Neutrophil (primary cell): Measurements from ENCODE around the gene GPR78.

Experiments
- H3K27ac ChIP-seq: fragments of 200-600 bp; sonication (generic); 2 replicates; pipeline ENCODE4 v1.5.1; 2016; ENCODE audit warnings: mild to moderate bottlenecking, moderate library complexity
- H3K27me3 ChIP-seq: fragments of 200-600 bp; sonication (generic); 2 replicates; pipeline ENCODE4 v1.6.0; 2016; ENCODE audit warnings: mild to moderate bottlenecking
- H3K36me3 ChIP-seq: fragments of 200-600 bp; sonication (generic); 2 replicates; pipeline ENCODE4 v1.5.1; 2017
- H3K4me1 ChIP-seq, 2 experiments: fragments of 200-600 bp in 1 of 2; sonication (generic) in 1 of 2; 1 replicate in 1 of 2; 2 replicates in 1 of 2; pipeline versions ENCODE4 v1.5.1 to v1.6.1; 2013 to 2016; ENCODE audit warnings: low read depth in 1 of 2, low read length in 1 of 2, mild to moderate bottlenecking in 1 of 2, moderate library complexity in 1 of 2; ENCODE audit not compliant: control insufficient read depth in 1 of 2, insufficient read depth in 1 of 2
- H3K4me3 ChIP-seq, 2 experiments: fragments of 200-600 bp in 1 of 2; sonication (generic) in 1 of 2; 1 replicate in 1 of 2; 2 replicates in 1 of 2; pipeline ENCODE4 v1.5.1; 2013 to 2016; ENCODE audit warnings: low read depth in 1 of 2, low read length in 1 of 2, mild to moderate bottlenecking in 1 of 2, moderate library complexity in 1 of 2
- H3K9me3 ChIP-seq: fragments of 200-600 bp; sonication (generic); 2 replicates; pipeline ENCODE4 v1.5.1; 2016
- TF ChIP-seq, protein P1 (sequence below): fragments of 200-600 bp; sonication (generic); IDR thresholded peaks from 2 replicates; pipeline ENCODE4 v1.5.1; 2016; ENCODE audit warnings: antibody characterized with exemption

GPR78 gene

DNA sequence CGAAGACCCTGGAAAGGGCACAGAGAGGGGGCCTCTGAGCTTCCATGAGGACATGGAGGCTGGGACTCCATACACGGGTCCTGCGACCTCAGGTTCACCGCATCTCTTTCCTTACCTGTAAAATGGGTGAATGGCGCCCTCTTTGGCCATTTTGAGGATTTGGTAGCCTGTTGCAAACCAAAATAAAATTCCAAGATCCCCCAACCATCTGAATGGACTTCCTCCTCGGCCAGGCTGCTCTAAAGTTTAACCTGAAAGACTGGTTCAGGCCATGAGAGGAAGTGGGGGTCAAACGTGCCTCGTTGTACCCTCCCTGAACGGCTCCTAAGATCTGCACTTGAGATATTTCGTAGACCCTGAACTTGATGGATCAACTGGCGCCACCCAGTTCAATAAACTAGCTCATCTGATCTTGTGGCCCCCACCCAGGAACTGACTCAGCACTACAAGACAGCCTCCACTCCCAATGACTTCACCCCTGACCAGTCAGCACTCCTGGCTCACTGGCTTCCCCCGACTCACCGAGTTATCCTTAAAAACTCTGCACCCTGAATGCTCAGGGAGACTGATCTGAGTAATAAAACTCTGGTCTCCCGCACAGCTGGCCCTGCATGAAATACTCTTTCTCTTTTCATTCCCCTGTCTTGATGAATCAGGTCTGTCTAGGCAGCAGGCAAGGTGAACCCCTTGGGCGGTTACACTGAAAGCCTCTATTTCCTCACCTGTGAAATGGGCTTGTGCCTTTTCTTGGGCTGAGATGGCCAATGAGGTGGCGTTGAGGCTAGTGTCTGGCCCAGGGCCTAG, 32.9 kb upstream of the GPR78 start:
- Histone ChIP-seq H3K9me3 (no peaks in the 10 kb centered on the region), H3K27ac (no peak overlapping the region), H3K27me3 (peaks cover 14% of the 10 kb centered on the region)

DNA sequence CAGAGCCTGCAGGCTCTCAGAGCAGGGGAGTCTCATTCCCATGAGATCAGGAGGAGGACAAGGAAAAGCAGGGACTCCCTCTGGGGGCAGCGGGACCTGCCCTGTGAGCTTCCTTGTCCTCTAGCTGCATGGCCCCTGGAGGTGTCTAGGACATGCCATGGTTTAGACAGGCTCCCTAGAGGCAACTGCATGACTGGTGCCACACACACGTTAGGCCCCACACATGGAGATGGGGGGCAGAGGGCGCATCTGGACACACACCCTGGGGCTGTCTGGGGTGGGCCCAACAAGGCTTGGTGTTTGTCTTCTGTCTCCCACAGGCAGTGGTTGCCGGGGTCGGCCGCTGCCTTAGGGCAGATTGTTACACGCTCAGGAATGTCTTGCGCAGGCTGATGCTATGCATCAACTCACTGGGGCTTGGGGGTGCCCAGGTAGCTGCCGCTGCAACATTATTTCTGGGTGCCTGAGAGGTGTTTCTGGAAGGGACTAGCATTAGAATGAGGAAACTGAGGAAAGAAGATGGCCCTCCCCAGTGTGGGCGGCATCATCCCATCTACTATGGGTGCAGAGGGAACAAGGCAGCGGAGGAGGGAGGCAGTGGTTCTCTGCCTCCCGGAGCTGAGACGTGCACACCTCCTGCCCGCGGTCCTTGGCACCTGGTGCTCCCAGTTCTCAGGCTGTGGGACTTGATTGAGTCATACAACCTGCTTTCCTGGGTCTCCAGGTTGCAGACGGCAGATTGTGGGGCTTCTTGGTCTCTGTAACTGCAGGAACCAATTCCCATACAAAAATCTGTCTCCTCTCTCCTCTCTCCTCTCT, 32.1 kb upstream of the GPR78 start:
- no peaks in the 10 kb centered on the region for H3K4me1 ChIP-seq
- no peak overlapping the region for H3K4me3 ChIP-seq
- TF ChIP-seq, protein P1, sequence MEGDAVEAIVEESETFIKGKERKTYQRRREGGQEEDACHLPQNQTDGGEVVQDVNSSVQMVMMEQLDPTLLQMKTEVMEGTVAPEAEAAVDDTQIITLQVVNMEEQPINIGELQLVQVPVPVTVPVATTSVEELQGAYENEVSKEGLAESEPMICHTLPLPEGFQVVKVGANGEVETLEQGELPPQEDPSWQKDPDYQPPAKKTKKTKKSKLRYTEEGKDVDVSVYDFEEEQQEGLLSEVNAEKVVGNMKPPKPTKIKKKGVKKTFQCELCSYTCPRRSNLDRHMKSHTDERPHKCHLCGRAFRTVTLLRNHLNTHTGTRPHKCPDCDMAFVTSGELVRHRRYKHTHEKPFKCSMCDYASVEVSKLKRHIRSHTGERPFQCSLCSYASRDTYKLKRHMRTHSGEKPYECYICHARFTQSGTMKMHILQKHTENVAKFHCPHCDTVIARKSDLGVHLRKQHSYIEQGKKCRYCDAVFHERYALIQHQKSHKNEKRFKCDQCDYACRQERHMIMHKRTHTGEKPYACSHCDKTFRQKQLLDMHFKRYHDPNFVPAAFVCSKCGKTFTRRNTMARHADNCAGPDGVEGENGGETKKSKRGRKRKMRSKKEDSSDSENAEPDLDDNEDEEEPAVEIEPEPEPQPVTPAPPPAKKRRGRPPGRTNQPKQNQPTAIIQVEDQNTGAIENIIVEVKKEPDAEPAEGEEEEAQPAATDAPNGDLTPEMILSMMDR = no peak
- no peaks in the 10 kb centered on the region for H3K9me3 ChIP-seq
- peaks cover 14% of the 10 kb centered on the region for H3K27me3 ChIP-seq
- no peak overlapping the region for H3K27ac ChIP-seq
- H3K36me3 ChIP-seq = no peaks in the 10 kb centered on the region

More for the DNA sequence above, 32.9 kb upstream of the GPR78 start:
- H3K4me3 ChIP-seq = no peak overlapping the region
- TF ChIP-seq, protein P1 = no peak
- no peaks in the 10 kb centered on the region for H3K4me1 ChIP-seq
- no peaks in the 10 kb centered on the region for H3K36me3 ChIP-seq

DNA sequence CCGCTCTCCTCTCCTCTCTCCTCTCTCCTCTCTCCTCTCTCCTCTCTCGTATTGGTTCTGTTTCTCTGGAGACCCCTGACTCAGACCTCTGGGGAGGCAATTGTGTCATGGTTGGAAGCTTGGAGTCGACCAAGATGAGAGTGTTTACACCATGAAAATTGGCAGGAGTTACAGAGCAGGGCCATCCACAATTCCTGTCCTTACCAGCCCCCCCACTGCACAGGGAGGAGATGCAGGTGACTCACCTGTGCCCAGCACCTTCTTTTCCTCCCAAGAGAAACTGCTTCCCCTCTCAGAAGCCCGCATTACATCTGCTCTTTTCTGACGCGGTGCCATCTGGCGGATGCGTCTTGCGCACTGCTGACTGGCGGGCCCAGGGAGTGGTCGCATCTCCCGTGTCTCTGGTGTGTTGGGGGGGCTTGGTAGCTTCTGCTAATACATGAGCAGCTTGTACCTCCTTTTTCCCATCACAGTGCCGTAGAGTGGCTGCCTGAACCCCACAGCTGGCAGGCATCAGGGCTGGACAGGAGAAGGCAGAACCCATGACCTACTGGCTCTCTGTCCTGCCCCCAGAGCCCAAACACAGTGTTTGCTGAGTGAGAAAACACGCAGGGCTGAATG, 31.4 kb upstream of the GPR78 start:
- no peaks in the 10 kb centered on the region for H3K36me3 ChIP-seq
- TF ChIP-seq, protein P1 = no peak
- H3K9me3 ChIP-seq = no peaks in the 10 kb centered on the region
- H3K27ac ChIP-seq = no peak overlapping the region
- H3K4me3 ChIP-seq = no peak overlapping the region
- peaks cover 14% of the 10 kb centered on the region for H3K27me3 ChIP-seq
- H3K4me1 ChIP-seq = no peaks in the 10 kb centered on the region

DNA sequence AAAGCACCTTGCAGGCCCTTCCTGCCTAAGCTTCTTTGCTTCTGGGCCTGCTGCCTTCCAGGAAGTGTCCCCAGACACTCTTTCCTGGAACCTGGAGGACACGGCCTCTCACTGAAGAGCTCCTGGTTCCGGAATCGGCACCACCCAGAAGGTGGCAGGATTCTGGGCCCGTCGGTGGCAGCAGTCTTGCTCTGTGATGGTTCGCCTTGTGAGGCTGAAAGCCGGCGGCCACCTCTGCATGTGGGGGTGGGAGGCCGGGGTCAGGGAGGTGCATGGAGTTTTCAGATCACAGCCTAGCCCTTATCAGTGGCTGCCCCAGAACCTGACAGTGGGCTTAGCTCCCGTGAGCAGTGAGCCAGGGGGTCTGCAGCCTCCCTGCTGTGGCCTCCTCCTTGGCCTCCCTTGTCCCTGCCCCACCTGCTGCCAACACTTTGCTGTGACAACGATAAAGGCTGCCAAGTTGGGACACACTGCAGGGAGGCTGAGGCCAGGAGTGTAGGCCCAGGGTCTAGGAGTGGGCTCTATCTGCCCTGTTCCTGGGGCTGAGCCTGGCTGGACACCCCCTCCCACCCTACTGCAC, 30.8 kb upstream of the GPR78 start:
- Histone ChIP-seq H3K27ac (no peak overlapping the region), H3K36me3 (no peaks in the 10 kb centered on the region), H3K4me1 (no peaks in the 10 kb centered on the region), H3K27me3 (peaks cover 14% of the 10 kb centered on the region), H3K9me3 (no peaks in the 10 kb centered on the region), H3K4me3 (no peak overlapping the region)
- TF ChIP-seq, protein P1 = no peak

DNA sequence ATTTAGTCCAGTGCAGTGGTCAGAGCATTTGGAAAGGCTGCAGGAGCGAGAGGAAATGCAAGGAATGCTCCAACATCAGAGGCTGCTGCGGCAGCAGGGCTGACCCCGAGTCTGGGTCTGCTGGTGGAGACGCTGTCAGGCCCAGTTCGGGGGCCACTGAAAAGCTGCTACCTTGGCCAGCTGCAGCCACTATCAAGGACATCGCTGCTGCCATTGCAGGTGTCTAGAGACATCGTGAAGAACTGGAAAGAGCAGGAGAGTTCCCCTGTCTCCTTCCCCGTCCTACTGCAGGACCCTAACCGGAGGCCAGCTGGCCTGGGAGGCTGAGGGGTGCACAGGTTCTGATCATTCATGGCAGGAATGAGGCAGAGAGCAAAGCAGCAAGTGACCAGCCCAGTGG, 29.5 kb upstream of the GPR78 start:
- Histone ChIP-seq H3K27ac (no peak overlapping the region), H3K36me3 (no peaks in the 10 kb centered on the region), H3K4me1 (no peaks in the 10 kb centered on the region), H3K9me3 (no peaks in the 10 kb centered on the region), H3K4me3 (no peak overlapping the region), H3K27me3 (peaks cover 4% of the 10 kb centered on the region)
- TF ChIP-seq, protein P1 = no peak
